Measurements from ENCODE around the gene LAMTOR5. TPM values are rescaled to one million over a fixed set of nuclear protein-coding genes. Genes with fewer than 3 reads are reported as not detected.

The LAMTOR5 gene
- total RNA-seq, 1 donor from 2014 or later = 120 TPM

DNA sequence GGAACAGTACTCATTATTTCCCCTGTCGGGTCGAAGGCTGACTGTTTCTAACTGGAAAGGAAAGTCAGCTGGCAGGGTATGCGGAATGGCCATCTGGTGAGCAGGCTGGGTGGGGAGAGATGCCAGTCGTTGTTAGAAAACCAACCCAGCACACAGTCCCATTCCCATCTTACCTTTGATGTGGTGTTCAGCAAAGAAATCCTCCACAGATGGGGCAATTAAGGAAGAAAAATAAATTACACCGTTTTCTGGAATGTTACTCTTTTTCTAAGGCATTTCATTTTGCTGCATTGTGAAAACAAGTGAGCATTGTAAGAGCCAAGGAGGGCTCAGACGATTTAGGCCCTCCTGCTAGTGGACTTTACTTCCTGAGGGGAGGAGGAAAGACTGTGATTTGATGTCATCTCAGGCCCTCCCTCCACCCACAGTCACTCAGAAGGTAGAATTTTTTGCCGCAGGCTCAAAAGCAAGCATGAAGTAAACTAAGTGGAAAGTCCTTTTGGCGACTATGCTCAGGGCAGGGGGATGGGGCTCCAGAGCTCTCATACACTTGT lies 16.7 kb downstream of the LAMTOR5 start, which contains the start of gene SLC16A4:
Gene SLC16A4 (minus strand): TSS at position 335 of the 554 bp plus-strand sequence. CDS start 1,703 bp downstream, outside the sequence.
- intact Hi-C loops (cut with micrococcal nuclease) = no loop called here

GRCh38 chr1:110390096-110390495 lies 17.4 kb downstream of the LAMTOR5 start:
- intact Hi-C loops (cut with micrococcal nuclease) = no loop called here

DNA sequence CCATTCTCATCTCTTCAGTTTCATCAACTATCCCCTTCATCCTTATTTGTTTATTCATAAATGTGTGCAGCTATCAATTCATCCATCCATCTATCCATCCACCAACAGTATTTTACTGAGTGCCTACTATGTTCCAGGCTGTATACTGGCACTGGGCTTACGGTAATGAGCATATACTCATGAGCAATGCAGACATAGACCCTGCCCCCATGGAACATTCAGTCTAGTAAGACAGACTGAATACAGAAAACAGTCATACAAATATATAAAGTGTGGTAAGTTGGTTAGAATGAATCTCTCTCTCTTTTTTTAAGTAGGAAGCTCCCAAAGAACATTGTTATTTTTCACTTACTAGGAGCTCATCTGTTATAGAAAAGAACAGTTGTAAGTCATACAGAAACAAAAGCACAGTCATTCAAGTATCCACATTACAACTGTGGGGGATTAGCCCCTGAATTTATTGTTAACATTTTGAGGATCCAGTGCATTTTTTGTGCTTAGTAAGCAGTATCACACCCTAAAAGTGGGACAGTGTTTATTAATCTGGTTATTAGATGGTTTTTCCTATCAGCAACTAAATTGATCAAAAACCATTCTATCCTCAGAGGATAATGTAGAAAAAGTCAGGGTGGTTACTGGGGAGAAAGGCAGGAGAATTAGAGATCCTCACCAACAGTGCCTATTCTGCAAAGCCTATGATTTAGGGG lies 20.3 kb downstream of the LAMTOR5 start:
- intact Hi-C loops (cut with micrococcal nuclease) = no loop called here

GRCh38 chr1:110385369-110385768 lies 22.1 kb downstream of the LAMTOR5 start:
- intact Hi-C loops (cut with micrococcal nuclease) = no loop called here

GRCh38 chr1:110384581-110385321 lies 22.7 kb downstream of the LAMTOR5 start:
- intact Hi-C loops (cut with micrococcal nuclease) = no loop called here

GRCh38 chr1:110383251-110383990 lies 24.1 kb downstream of the LAMTOR5 start:
- intact Hi-C loops (cut with micrococcal nuclease) = no loop called here

DNA sequence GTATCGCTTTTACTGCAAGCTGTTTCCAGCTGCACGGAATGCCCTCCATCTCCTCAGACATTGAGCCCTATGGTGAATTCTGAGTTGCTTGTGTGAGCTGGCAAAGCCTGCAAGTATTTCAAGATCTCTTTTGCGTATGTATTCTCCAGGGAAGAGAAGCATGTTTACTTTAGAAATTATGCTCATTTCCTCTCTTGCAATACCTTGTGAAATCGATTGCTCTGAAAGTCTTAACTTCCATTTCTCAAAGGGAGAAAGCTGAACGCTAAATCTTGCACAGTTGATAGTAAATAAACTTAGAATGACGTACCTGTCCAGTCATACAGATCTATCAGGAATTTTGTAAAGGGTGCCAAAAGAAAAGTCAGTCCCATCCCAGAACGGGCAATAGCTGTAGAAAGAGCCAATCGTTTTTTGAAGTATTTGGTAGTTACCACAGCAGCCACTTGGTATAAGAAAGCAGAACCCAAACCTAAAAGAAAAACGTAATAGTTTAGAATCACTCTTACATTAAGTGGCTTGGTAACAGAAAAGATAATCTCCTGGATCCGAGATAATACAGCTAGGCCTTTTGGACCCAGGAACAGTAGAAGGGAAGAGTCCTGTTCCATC lies 26.7 kb downstream of the LAMTOR5 start:
- intact Hi-C loops (cut with micrococcal nuclease) = no loop called here

DNA sequence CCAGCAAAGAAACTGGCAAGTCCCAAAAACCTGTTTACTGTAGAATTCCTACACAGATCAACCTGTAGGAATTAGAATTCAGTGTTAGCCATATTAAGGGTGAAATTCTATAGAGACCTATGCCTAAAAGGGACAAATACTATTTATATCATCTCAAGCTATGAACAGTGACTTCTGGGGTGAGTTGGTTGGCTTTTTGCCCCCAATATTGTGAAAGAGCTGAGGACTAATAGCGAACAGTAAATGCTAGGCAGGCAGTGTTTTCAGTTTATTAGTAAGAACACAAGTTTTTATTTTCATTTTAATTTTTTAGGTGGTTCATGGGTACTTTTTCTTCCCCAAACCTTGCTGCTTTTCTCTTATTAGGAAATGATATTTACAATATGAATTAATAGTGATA lies 32.0 kb downstream of the LAMTOR5 start:
- intact Hi-C loops (cut with micrococcal nuclease) = no loop called here

GRCh38 chr1:110370827-110371226 lies 36.7 kb downstream of the LAMTOR5 start:
- intact Hi-C loops (cut with micrococcal nuclease) = no loop called here

- intact Hi-C loops (cut with micrococcal nuclease) = no loop called here
Observed at GRCh38 chr1:110364221-110364620, 43.3 kb downstream of the LAMTOR5 start.

DNA sequence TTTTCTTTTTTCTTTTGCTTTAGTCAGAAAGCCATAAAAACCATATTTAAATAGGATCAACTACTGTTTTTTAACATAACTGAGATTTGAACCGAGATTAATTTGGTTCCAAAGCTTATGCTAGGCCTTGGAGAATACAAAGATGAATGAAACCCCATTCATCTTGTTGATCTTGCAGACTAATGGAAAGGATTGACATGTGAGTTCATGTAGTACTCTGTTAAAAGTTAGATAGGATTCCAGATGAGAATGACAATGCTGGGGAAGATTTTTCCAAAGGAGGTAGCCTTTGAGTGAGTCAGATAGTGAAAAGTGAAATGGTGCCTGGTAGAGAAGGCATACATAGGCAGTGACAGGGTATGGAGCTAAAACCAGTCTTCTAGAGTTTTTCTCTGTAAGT lies 45.6 kb downstream of the LAMTOR5 start:
- intact Hi-C loops (cut with micrococcal nuclease) = no loop called here

- intact Hi-C loops (cut with micrococcal nuclease) = no loop called here
Observed at GRCh38 chr1:110360431-110360830, 47.1 kb downstream of the LAMTOR5 start.

DNA sequence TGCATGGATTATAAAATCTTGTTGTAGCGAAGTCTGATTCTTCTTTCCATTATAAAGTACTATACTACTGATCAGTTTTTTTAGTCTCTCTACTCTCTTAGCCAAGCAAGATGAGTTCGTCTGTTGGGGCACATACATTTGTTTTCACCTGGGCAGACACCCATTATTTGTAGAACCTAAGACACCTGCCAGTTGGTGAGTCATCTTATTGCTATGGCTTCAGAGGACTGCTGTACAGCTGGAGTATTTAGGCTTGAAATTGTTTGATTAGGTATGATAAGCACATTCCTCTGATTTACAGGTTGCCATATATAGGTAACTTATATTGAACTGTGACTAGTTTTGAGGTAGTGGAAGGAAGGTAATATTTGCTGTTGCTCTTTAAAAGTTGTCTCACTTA lies 51.1 kb downstream of the LAMTOR5 start:
- intact Hi-C loops (cut with micrococcal nuclease) = no loop called here

DNA sequence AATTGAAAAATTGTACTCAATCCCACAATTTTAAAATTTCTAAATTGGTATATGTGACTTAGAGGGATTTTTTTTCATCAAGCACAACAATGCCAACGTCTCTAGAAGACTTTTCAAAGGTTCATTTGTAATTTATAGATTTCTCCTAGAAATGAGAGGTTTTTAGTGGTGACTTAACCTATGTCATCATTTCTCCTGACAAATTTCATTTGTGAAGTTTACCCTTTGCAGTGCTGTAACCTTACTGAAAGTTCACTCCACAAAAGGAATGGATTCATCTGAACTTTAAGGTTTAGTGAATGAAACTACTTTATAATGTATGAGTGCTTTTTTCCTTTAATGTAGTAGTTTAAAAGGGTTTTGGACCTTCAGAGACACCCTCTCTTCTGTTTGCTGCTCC lies 52.2 kb downstream of the LAMTOR5 start:
- intact Hi-C loops (cut with micrococcal nuclease) = no loop called here

Other genes with a start within 250 kb of the LAMTOR5 start
- gene KCNC4, start 197.4 kb downstream of the LAMTOR5 start, total RNA-seq = 9.9 and 10.6 TPM in 2 replicates
- 58.0 and 59.0 TPM in 2 replicates for gene RBM15, start 68.3 kb downstream of the LAMTOR5 start, total RNA-seq
- 0.09 and 0.23 TPM in 2 replicates for gene SLC16A4, start 16.7 kb downstream of the LAMTOR5 start, total RNA-seq
- gene PROK1, start 43.5 kb upstream of the LAMTOR5 start, total RNA-seq = not detected in 2 replicates
- not detected in 2 replicates for gene KCNA10, start 111.5 kb upstream of the LAMTOR5 start, total RNA-seq
- 1.7 and 1.8 TPM in 2 replicates for gene KCNA2, start 198.7 kb upstream of the LAMTOR5 start, total RNA-seq